Sigmoid colon (tissue), 7 donors: ENCODE results near the gene DROSHA. TPM values are rescaled to one million over a fixed set of nuclear protein-coding genes. Genes with fewer than 3 reads are reported as not detected.

ENCODE experiments used
- DNase-seq: peaks from one replicate; pipeline ENCODE4 v3.0.0-alpha.2; 2019
- H3K27ac ChIP-seq, 4 donors: fragments of 200-600 bp; sonication (generic); one replicate each; pipeline ENCODE4 v1.5.1; 2016 to 2019; ENCODE audit warnings: mild to moderate bottlenecking in 1 of 4
- H3K27me3 ChIP-seq, 3 donors: fragments of 200-600 bp; sonication (generic); one replicate each; pipeline ENCODE4 v1.5.1; 2019; ENCODE audit warnings: mild to moderate bottlenecking in 1 of 3
- H3K36me3 ChIP-seq, 4 donors: fragments of 200-600 bp; sonication (generic); one replicate each; pipeline ENCODE4 v1.5.1; 2016 to 2019
- H3K4me1 ChIP-seq, 4 donors: fragments of 200-600 bp; sonication (generic); one replicate each; pipeline ENCODE4 v1.5.1; 2017 to 2019
- H3K4me3 ChIP-seq, 4 donors: fragments of 200-600 bp; sonication (generic); one replicate each; pipeline ENCODE4 v1.5.1; 2017 to 2019; ENCODE audit warnings: mild to moderate bottlenecking in 2 of 4, moderate library complexity in 1 of 4
- H3K9me3 ChIP-seq, 4 donors: fragments of 200-600 bp in 3 of 4; sonication (generic) in 3 of 4; one replicate each; pipeline versions ENCODE4 v1.5.1 to v1.6.1; 2013 to 2019
- CTCF ChIP-seq, 4 experiments: fragments of 450-650 bp in 3 of 4; fragments of 200-600 bp in 1 of 4; IDR thresholded peaks; one replicate each; pipeline ENCODE4 v1.5.1; 2016 to 2019; ENCODE audit warnings: antibody characterized with exemption in 4 of 4, mild to moderate bottlenecking in 3 of 4, moderate library complexity in 2 of 4
- EP300 ChIP-seq, 4 donors: sonication (generic); formaldehyde crosslinking; IDR thresholded peaks; one replicate each; pipeline ENCODE4 v1.6.1; 2017; ENCODE audit warnings: antibody characterized with exemption in 4 of 4
- POLR2A ChIP-seq, 2 donors: fragments of 450-650 bp; IDR thresholded peaks; one replicate each; pipeline ENCODE4 v1.6.1; 2016; ENCODE audit warnings: antibody characterized with exemption in 2 of 2, mild to moderate bottlenecking in 2 of 2, moderate library complexity in 2 of 2
- POLR2AphosphoS5 ChIP-seq, 4 donors: sonication (generic); formaldehyde crosslinking; IDR thresholded peaks; one replicate each; pipeline ENCODE4 v1.6.1; 2017; ENCODE audit warnings: antibody characterized with exemption in 4 of 4
- WGBS, 2 donors: extraction: QIAGEN DNeasy Blood & Tissue Kit; methylation state at CpG; one replicate each; pipeline ENCODE4 v1.1.7; 2013; 5-methylcytosine and 5-hydroxymethylcytosine counted together
- intact Hi-C: fragments of 100-400 bp; cut with DNase I; formaldehyde crosslinking; loops from one replicate; pipeline ENCODE4 v1.15.1; 2023
- polyA plus RNA-seq, 3 donors: library from polyadenylated mRNA; stranded (reverse); fragments of 200-250 nt; gene quantifications; one replicate each; pipeline ENCODE4 v1.2.3, GENCODE V29; 2013
- small RNA-seq, 3 donors: library from RNA; depleted of rRNA; stranded (forward); fragments of <200 nt; gene quantifications; one replicate each; pipeline ENCODE3, GENCODE V24; 2016
- total RNA-seq, 4 donors: library from RNA; depleted of rRNA; stranded (reverse); fragments of >200 nt; gene quantifications; one replicate each; pipeline ENCODE4 v1.1.0, GENCODE V29; 2016
- donor health status: healthy with polysubstance abuse.
- donor health status: Bipolar disorder and iron deficiency.
- donor health status: healthy.

The DROSHA gene
- total and polyA plus RNA-seq, 7 donors = 17.3 to 57.6 (median 28.6) TPM

GRCh38 chr5:31357038-31357437 lies 174.9 kb downstream of the DROSHA start:
- H3K27me3 ChIP-seq = no peaks in the 10 kb centered on the region
- no peak overlapping the region for H3K27ac ChIP-seq
- intact Hi-C loops = no loop called here
- TF ChIP-seq POLR2A (IDR thresholded peaks at IDR 0.05) (no peak), POLR2AphosphoS5 (IDR thresholded peaks at IDR 0.05) (no peak), EP300 (IDR thresholded peaks at IDR 0.05) (no peak), CTCF (IDR thresholded peaks at IDR 0.05) (no peak)
- H3K4me3 ChIP-seq = no peak overlapping the region
- DNase-seq = no peak
- H3K9me3 ChIP-seq = no peaks in the 10 kb centered on the region
- H3K36me3 ChIP-seq = no peaks in the 10 kb centered on the region
- 84 to 85% methylated on average over 11 of the region's 11 CpGs for WGBS, 2 donors
- peaks cover 0 to 20% (median 15%) of the 10 kb centered on the region in 4 donors for H3K4me1 ChIP-seq

GRCh38 chr5:31355337-31355736 lies 176.6 kb downstream of the DROSHA start:
- 63 to 76% methylated on average over 3 of the region's 3 CpGs for WGBS, 2 donors
- no peak overlapping the region for H3K27ac ChIP-seq
- TF ChIP-seq EP300 (IDR thresholded peaks at IDR 0.05) (no peak), POLR2AphosphoS5 (IDR thresholded peaks at IDR 0.05) (no peak), CTCF (IDR thresholded peaks at IDR 0.05) (no peak), POLR2A (IDR thresholded peaks at IDR 0.05) (no peak)

More at GRCh38 chr5:31355337-31355736, 176.6 kb downstream of the DROSHA start:
- H3K27me3 ChIP-seq = no peaks in the 10 kb centered on the region
- intact Hi-C loops = no loop called here
- DNase-seq = no peak
- no peak overlapping the region for H3K4me3 ChIP-seq
- no peaks in the 10 kb centered on the region for H3K9me3 ChIP-seq
- H3K36me3 ChIP-seq = no peaks in the 10 kb centered on the region
- peaks cover 0 to 3% (median 1%) of the 10 kb centered on the region in 4 donors for H3K4me1 ChIP-seq

Small RNA genes lying within 50 kb of the gene (small RNA-seq; reads per million reads assigned to genes)
- gene RF00019 = 0 reads per million in 3 donors

Other genes starting within 250 kb of the DROSHA start
- gene C5orf22, start 208 bp upstream of the DROSHA start, total RNA-seq = 10 to 100 TPM; 12.6 to 29.4 (median 19.8) TPM
- gene C5orf22, start 208 bp upstream of the DROSHA start, polyA plus RNA-seq = 10 to 100 TPM; 12.0 to 15.6 (median 14.6) TPM
- 10 to 100 TPM in 2 of 4 donors, 1 to 10 TPM in 2; 7.1 to 11.7 (median 10.0) TPM for gene PDZD2, start 107.0 kb upstream of the DROSHA start, total RNA-seq
- 1 to 10 TPM; 1.2 to 2.1 (median 1.9) TPM for gene PDZD2, start 107.0 kb upstream of the DROSHA start, polyA plus RNA-seq